ENCODE results near the gene PLEKHA6.
"Not testable (repeated sequence)": the region's sequence is repeated elsewhere in the genome, so short reads cannot be mapped to it uniquely, and the experiment has no call there.

Gene PLEKHA6

DNA sequence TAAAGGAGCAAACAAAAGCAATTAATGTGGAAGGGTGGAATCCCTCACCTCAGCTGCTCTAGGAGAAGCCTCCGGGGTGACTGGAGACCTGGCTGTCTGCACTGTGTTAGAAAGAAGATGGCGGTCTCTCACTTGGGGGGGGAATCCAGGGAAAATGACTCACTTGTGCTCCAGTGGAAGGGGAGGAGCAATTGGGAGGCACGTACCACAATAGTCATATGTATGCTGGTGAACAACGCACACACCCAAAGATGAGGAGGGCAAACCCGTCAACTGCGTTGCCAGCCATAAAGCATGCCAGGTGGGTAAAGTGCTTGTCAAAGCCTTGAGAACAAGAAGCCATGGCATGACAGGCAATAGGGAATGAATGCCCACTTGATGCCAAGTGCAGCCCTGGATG lies 22.1 kb downstream of the PLEKHA6 start:
- no peak for DNase-seq (ENCODE audit: low read depth)

DNA sequence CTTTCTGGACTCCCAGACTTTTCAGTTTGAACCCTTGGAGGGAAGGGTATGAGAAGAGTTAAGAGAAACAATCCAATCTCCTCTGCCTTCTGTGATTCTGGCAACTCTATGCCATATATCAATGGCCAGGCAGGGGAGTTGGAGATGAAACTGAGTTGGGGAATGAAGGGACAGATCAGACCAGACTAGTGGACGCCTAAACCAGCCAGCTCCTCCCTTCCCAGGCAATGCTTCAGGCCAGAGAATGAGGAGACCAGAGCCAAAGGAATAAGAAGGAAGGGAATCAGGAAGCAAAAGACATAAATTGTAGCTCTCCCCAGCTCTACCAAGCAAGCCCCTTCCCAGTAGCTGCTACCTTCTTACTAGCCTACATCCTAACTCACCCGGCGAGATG lies 22.7 kb downstream of the PLEKHA6 start:
- no peak for DNase-seq (ENCODE audit: low read depth)

DNA sequence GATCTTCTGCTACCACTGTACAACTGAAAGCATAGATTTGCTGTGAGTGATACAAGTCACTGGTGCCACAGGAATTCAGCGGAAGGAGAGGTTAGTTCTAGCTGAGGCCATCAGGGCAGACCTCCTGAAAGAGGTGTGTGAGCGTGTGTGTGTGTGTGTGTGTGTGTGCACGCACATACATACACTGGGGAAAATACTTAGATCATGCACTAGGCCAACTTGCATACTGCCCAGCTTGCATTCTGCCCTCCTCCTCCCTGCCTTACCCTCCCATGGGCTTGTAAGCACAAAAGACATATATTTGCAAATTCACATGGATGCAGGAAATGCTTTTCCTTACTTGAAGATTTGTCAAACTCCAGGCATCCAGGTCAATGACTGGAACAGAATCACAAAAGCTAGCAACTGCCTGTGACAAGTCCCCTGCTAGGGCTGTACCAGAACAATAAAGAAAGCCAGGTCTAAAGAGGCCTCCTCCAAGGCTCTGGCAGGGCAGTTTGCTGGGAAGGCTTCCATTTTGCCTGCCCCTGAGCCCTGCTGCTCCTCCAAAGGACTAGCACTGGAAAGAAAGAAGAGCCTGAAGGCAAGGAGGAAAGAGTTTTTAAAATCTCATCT lies 23.2 kb downstream of the PLEKHA6 start:
- DNase-seq (ENCODE audit: low read depth), result no peak

DNA sequence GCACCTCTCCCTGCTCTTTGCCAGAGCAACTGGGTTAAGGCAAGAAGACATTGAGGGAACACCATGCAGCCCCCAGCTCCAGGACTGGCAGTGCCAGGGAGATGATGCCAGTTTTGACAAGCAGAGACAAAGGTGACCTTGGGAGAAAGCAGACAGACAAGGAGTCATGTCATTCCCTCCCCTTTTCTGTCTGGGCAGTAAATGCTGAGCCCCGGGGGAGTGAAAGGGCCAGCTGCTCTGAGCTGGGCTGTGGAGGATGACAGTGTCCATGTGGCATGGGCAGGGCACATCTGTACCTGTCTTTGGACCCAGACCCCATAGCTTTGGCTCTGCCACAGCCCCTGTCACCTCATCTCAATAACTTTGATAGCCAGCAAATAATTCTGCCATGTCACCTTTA lies 24.2 kb downstream of the PLEKHA6 start:
- no peak for DNase-seq (ENCODE audit: low read depth)

DNA sequence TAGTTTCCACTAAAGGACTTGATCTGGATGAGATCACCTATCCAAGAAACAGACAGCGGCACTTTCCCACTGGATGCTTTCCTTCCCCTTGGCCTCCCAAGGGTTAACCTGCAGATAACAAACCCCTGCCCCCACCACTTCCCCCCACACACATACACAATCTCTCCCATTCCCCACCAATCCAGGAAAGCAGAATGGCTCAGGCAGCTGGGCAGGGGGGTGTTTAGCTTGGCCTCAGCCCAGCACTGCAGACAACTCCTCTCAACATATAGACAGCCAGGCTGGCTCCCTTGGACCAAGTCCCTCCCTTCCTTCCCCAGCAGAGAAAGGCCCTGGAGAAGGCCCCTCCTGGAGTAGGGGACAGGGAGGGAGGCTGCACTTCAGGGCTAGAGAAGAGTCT lies 24.6 kb downstream of the PLEKHA6 start:
- DNase-seq (ENCODE audit: low read depth), result no peak

DNA sequence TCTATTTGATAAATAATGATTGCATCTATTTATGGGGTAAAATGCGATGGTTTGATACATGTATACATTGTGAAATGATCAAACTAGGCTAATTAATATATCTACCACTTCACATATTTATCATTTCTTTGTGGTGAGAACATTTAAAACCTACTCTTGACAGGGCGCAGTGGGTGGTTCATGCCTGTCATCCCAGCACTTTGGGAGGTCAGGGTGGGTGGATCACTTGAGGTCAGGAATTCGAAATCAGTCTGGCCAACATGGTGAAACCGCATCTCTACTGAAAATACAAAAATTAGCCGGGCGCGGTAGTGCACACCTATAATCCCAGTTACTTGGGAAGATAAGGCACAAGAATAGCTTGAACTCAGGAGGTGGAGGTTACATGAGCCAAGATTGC lies 25.3 kb downstream of the PLEKHA6 start:
- DNase-seq (ENCODE audit: low read depth), result no peak

DNA sequence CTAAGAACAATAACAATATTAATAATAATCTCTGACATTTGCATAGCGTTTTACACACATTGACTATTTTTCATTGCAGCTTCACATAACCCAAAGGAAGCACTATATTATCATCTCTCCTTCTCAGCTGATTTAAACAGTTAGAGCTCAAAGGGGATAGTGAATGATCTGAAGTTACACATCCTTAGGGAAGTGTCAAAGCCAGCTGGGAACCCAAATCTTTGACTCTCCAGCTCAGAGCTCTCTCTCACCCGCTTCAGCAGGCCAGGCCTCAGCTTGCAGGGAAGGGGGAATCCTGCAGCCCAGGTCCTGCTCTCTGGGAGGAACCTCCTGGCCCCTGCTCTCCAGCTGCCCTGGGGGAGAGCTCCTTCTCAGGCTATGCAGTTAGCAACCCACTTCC lies 26.3 kb downstream of the PLEKHA6 start:
- no peak for DNase-seq (ENCODE audit: low read depth)

DNA sequence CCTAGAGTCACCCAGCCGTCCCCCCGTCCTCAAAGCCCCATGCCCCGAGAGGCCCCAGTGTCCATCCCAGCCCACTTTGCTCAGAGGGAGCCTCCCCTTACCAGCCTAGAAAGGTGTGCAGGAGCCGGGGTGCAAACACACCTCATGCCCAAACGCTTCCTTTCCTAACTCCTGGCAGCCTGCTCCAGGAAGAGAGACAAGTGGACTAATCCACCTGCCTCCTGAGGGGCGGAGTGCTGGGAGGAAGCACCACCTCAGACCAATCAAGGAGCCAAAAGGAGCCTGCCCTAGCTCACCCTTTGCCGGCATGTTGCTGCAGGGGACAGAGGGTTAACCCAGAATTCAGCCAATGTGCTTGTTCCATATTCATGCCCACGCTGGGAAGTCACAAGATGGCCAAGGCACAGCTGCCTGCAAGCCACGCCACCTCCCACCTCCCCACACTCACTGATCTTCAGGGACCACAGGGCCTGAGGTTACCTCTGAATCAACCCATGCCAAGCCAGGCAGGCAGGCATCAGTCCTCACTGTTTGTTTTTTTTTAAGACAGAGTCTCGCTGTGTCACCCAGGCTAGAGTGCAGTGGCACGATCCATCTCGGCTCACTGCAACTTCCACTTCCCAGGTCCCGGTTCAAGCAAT lies 27.8 kb downstream of the PLEKHA6 start:
- DNase-seq (ENCODE audit: low read depth), result no peak

DNA sequence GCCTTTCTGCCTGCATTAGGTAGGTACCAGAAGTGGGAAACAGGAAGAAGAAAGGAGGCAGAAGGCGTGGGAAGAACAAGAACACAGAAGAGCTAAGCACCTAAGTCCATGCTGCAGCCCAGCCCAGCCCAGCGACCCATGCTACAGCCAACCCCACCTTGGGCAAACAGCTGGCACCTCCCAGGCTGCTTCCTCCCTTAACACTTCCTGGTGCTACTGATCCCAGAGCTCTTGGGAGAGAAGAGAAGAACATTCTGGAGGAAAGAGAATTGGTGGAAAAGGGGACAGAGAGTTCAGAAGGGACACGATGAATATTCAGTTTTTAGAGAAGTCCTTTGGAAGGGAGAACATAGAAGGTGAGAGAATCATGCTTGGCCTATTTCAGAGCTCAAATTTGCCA lies 28.5 kb downstream of the PLEKHA6 start:
- DNase-seq (ENCODE audit: low read depth), result no peak

DNA sequence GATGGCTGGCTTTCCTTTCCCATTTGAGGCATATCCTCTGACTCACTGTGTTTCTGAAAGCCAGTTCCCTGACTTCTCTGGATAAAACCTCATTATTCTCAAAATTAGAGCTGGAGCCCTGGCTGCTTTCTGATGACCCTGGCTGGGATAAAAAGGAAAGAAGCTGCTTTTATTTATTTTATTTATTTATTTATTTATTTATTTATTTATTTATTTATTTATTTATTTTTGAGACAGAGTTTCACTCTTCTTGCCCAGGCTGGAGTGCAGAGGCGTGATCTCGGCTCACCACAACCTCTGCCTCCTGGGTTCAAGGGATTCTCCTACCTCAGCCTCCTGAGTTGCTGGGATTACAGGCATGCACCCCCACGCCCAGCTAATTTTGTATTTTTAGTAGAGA lies 31.9 kb downstream of the PLEKHA6 start:
- not testable (repeated sequence) for DNase-seq (ENCODE audit: low read depth)

DNA sequence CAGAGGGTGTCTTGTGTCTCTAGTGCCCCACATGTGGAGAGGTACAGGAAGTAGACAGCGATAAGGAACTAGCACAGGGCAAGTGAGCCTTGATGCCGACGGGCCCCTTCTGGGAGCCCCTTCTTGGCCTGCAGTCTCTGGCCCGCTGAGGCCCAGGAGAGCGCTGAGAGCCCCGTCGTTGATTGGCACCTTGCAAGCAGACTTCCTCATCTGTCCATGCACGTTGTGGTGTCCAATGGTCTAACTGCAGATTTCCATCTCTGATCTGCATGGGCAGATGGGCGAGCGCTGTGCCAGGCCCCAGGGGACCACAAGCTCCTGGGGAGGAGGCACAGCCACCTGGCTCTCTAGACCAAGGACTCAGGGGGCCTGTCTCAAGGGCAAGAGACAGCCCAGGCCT lies 32.4 kb downstream of the PLEKHA6 start:
- no peak for DNase-seq (ENCODE audit: low read depth)

DNA sequence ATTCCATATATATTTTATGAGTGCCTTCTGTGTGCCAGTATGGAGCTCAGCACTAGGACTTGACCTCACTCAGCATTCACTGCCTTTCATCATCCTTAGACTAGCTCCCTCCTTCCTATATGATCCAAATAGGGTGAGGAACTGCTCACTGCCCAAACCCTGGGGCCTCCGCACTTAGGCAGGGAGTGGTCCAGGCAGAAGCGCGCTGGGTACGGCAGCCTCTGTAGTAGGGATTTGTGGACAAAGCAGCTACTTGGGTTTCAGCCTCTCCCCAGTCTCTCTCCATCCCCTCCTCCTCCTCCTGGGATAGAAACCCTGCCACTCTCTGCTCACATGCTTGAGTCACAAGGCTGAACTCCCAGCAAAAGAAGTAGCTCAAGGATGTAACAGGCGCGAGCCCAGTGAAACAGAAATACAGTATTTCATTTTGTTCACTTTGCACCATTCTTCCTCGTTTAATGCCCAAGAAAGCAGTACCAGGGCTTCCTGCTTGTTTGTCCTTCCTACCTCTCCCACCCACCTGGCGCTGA lies 32.9 kb downstream of the PLEKHA6 start:
- no peak for DNase-seq (ENCODE audit: low read depth)

DNA sequence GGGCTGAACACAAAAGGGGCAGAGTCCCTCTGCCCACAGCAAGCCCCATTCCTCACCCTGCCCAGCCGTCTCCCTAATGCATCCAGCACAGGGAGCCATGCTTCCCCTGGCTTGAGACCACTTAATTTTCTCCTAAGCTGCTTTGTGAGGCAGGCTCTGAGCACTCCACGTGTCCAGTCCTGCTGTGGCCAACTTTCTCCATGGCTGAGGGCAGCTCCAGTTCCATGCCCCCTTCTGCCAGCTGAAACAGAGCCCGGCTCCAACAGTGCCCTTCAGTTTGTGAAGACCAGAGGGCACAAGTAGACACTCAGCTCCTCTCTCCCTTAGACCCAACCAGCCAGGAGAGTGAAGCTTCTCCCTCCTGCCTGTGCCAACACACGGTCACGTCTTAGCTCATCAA lies 33.8 kb downstream of the PLEKHA6 start:
- DNase-seq (ENCODE audit: low read depth), result no peak

DNA sequence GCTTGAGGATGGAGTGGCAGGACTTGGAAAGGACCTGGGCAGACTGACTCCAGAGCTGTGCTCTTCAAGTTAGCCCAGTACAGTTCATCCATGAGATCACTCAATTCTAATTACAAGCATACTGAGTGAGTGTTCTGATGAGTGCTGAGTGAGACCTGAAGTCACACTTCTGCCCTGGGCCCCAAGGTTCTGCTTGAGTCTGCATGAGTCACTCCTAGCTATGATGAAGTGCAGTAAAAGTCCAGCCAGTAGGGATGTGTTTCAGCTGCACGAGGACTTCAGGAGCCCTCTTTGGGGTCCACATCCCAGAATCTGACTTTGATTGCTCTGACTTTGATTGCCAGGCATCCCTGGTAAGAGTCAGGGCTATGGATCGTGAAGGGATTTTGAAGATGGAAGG lies 35.8 kb downstream of the PLEKHA6 start:
- DNase-seq (ENCODE audit: low read depth), result peak; percentile 11

DNA sequence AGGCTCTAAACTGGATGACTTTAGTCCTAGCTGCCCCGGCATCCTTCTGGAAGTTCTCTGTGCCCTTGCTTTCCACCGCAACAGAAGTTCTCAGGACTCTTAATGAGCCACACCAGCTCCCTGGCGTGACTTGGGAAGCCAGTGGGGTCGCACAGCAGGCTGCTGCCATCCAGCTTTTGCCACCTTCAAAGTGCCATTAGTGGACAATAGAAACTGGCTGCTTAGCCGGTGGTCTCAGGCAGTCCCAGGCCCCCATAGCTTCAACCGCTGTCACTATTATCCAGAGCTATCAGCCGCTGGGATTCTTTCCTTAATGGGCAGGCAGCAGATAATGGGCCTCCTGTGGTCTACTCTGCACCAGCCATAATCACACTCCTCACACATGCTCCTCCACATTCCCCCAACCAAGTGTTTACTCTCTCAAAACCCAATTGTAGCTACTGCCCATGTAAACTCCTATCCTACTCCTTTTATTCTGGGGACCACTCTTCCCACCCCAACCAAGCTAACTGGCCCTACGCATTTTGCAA lies 37.3 kb downstream of the PLEKHA6 start:
- no peak for DNase-seq (ENCODE audit: low read depth)

DNA sequence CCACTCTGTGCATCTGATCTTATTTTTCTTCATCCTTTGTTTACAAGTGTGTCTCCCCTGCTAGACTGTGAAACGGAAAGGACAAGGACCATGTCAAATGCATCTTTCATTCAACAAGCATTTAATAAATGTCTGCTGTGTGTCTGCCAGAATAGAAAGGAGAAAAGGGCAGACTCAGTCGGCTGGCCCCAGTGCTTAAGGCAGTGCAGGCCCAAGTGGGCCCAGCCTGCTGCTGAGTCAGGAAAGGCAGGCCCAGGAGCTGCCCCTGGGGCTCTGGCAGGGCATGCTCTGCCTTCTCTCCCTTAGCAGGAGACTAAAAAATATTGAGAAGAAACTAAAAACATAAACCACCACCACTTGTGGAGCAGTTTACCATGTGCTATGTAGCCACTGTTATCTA lies 38.1 kb downstream of the PLEKHA6 start:
- DNase-seq (ENCODE audit: low read depth), result peak; percentile 21

DNA sequence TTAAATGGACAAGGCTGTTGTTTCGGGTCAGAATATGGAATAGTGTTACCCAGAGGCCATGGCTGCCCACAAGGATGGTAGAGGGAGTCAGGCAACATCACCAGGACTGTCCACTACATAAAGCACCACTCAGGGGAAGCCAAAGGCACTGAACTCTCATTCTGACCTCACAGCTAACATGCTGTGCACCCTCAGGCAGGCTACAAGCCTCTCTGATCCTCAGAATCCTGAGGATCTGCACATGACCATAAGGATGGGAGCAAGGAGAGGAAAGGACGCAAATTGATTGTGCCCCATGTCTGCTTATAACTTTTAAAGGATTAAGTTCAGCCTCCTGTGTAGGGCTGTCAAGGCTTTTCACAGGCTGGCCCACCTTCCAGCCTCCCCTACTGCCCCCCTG lies 38.7 kb downstream of the PLEKHA6 start:
- no peak for DNase-seq (ENCODE audit: low read depth)

DNA sequence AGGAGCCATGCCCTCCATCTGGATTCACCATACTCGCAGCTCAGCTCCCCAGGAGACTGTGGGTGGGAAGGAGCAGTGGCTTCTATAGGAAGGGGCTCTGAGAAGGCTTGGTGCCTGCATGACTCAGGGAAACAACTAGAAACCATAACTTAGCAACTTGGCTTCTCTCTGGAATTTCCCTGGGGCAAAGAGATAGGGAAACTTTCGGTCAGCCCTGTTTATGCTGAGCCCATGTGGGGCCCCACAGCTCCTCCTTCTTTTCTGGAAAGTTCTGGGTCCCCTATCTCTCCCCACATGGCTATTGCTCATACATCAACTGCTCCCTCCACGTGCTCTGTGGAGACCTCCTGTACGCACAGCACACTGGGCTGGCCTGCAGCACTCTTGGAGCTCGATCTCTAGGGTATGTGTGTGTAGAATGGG lies 39.3 kb downstream of the PLEKHA6 start:
- peak; percentile 11 for DNase-seq (ENCODE audit: low read depth)

DNA sequence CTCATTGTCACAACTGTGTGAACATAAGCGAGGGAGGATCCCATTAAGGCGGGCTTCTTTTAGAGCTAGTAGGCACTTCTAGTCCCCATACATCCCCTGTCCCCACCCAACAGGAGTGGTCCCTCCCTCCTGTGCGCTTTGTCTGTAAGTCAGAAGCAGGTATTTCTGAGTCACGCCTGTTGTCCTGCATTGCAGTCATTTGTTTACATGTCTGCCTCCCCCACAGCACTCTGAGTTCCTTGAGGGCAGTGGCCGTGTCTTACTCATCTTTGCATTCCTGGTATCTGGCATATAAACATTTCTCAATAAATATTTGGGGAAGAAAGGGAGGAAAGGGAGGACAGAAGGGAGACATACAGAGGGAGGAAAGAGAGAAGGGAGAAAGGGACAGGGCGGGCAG lies 40.3 kb downstream of the PLEKHA6 start:
- DNase-seq (ENCODE audit: low read depth), result peak; percentile 78

DNA sequence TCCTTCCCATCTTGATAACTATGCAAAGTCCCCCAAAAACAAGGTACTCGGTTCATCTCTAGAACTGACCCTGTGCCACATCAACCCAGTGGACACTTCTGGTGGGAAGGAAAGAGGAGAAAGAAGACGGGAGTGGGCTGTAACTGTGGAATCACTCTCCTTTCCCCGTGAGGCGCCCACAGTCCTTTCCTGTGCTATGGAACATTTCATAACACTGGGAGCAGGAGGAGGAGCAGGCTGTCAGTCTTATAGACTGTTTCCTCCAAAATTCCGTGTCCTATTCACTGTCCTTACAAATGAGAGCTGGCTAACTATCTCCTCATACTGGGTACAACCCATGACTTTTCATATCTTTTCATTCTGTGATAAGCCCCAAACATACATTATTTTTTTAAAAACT lies 40.7 kb downstream of the PLEKHA6 start:
- no peak for DNase-seq (ENCODE audit: low read depth)

DNA sequence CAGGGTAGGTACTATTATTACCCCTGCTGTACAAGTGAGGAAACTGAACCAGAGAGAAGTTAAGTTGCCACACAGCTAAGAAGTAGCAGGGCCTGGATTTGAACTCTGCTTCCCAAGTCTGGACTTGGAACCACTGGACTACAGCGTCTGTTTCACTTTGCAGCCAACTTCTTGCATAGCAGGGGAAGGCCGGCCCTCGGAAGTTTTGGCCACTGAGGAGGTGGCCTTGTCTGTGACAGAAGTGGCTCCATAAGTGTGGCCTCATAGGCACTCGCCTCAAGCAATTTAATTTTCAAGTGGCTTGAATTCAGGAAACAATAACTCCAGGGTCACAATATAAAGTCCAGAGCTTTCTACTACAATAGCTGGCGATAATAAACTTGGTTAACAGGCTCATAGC lies 41.4 kb downstream of the PLEKHA6 start:
- no peak for DNase-seq (ENCODE audit: low read depth)

DNA sequence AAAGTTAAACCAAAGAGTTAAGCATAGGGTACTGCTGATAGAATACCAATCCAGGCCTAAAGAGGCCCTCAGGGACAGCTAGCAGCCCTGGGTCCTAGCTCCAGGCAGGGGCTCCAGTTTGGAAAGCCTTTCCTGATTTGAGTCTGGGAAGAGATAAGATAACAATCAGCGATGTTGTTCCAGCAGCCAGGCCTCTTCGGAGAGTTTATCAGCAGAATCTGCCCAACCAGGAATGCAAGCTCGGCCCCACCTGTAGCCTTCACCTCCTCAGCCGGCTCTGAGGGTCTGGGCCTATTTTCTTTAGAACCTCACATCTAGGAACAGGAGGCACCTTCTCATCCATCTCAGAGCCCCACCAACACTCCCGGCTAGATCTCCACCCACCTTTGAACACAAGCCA lies 42.6 kb downstream of the PLEKHA6 start:
- no peak for DNase-seq (ENCODE audit: low read depth)

DNA sequence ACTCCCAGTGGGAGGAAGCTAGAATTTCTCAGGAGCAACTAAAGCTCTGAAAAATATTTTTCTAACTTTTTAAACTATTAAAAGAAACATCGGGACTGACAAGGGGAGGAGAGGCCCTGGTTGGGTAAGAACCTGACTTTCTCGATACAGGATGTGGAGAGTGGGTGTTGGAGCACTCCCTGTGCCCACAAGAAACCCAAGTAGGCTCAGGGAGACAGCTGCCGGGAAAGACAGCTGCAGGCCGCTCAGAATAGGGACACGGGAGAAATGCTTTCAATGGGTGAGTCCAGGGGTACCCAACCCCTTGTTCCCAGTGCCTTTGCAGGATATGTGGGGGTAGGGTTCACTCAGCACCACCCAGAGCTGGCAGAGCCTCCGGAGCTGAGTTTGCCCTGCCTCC lies 43.6 kb downstream of the PLEKHA6 start:
- DNase-seq (ENCODE audit: low read depth), result peak; percentile 23
